GM19240 (cell line): Measurements from ENCODE around the gene CLNK.

Experiments used
- DNase-seq: peaks from one replicate; pipeline ENCODE4 v3.0.0; 2011; ENCODE audit warnings: low spot score; ENCODE audit not compliant: insufficient read length

CLNK gene

GRCh38 chr4:10701702-10702460 is 17.3 kb upstream of the CLNK start:
- DNase-seq, result no peak

- DNase-seq, result no peak
These were observed 16.6 kb upstream of the CLNK start for GRCh38 chr4:10701161-10701560.

- DNase-seq, result no peak
These were observed 13.6 kb upstream of the CLNK start for GRCh38 chr4:10698172-10698571.

- DNase-seq, result no peak
These were observed 12.5 kb upstream of the CLNK start for GRCh38 chr4:10697086-10697485.

GRCh38 chr4:10696253-10696652 is 11.7 kb upstream of the CLNK start:
- no peak for DNase-seq

GRCh38 chr4:10694828-10695209 is 10.3 kb upstream of the CLNK start:
- DNase-seq, result no peak

GRCh38 chr4:10694151-10694827 is 9.7 kb upstream of the CLNK start:
- no peak for DNase-seq

- no peak for DNase-seq
These were observed 7.1 kb upstream of the CLNK start for GRCh38 chr4:10691651-10692050.

GRCh38 chr4:10690185-10690907 is 5.8 kb upstream of the CLNK start:
- DNase-seq, result no peak

GRCh38 chr4:10688846-10689245 is 4.3 kb upstream of the CLNK start:
- no peak for DNase-seq

GRCh38 chr4:10688022-10688421 is 3.5 kb upstream of the CLNK start:
- DNase-seq, result no peak

- no peak for DNase-seq
These were observed 3.0 kb upstream of the CLNK start for GRCh38 chr4:10687526-10687925.

GRCh38 chr4:10682397-10682796 is 2.2 kb downstream of the CLNK start:
- DNase-seq, result no peak

GRCh38 chr4:10677796-10678497 is 6.6 kb downstream of the CLNK start:
- no peak for DNase-seq

- DNase-seq, result no peak
These were observed 10.7 kb downstream of the CLNK start for GRCh38 chr4:10673817-10674369.

- no peak for DNase-seq
These were observed 12.2 kb downstream of the CLNK start for GRCh38 chr4:10672379-10672778.

GRCh38 chr4:10671799-10672198 is 12.8 kb downstream of the CLNK start:
- DNase-seq, result no peak

GRCh38 chr4:10671366-10671765 is 13.2 kb downstream of the CLNK start:
- no peak for DNase-seq

- DNase-seq, result no peak
These were observed 14.2 kb downstream of the CLNK start for GRCh38 chr4:10670321-10670720.

- DNase-seq, result no peak
These were observed 16.8 kb downstream of the CLNK start for GRCh38 chr4:10667701-10668326.

- DNase-seq, result no peak
These were observed 18.0 kb downstream of the CLNK start for GRCh38 chr4:10666616-10667015.
